Measurements from ENCODE around the gene WFIKKN1. TPM values are rescaled to one million over a fixed set of nuclear protein-coding genes. Genes with fewer than 3 reads are reported as not detected.

Gene WFIKKN1, protein sequence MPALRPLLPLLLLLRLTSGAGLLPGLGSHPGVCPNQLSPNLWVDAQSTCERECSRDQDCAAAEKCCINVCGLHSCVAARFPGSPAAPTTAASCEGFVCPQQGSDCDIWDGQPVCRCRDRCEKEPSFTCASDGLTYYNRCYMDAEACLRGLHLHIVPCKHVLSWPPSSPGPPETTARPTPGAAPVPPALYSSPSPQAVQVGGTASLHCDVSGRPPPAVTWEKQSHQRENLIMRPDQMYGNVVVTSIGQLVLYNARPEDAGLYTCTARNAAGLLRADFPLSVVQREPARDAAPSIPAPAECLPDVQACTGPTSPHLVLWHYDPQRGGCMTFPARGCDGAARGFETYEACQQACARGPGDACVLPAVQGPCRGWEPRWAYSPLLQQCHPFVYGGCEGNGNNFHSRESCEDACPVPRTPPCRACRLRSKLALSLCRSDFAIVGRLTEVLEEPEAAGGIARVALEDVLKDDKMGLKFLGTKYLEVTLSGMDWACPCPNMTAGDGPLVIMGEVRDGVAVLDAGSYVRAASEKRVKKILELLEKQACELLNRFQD
- total RNA-seq, result 8.1 and 8.5 TPM in 2 replicates
- long read RNA-seq, result 0 reads

DNA sequence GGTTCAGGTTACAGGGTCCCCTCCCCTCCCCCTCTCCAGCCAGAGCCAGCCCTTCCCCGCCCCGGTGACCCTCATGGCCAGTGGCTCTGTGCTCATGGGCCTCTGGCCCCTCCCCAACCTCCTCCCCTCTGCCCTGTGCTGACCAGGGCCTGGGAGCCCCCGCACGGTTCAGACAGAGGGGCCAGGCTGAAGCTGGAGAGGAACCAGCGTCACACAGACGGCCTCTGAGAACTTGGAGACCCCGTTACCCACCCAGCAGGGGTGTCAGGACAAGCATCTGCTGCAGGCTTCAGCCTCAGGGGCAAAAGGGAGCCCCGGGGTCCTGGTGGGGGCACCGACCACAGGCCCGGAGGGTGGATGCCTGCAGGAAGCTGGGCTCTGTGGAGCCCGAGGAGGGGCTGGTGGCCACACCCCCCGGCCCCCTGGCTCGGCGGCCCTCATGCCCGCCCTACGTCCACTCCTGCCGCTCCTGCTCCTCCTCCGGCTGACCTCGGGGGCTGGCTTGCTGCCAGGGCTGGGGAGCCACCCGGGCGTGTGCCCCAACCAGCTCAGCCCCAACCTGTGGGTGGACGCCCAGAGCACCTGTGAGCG is at the start of gene WFIKKN1:
TSS of gene WFIKKN1 (plus strand) at position 171 of the 591 bp plus-strand sequence. CDS start at position 440, 269 bp downstream.
- peak; percentile 77 for DNase-seq (ENCODE audit: low read depth, low spot score)
- H3K4me3 Mint-ChIP-seq, result peak within 1 kb of the TSS; percentile 84
- H3K27me3 Mint-ChIP-seq (ENCODE audit: low read depth), result peaks cover 2% of the 10 kb centered on the region
- H3K27ac Mint-ChIP-seq (ENCODE audit: unreplicated experiment), result peak within 1 kb of the TSS; percentile 75
- H3K36me3 Mint-ChIP-seq (ENCODE audit: low read depth), result peaks cover 3% of the 10 kb centered on the region
- peaks cover 16% of the 10 kb centered on the region for H3K4me1 Mint-ChIP-seq
- TF ChIP-seq, protein P1, sequence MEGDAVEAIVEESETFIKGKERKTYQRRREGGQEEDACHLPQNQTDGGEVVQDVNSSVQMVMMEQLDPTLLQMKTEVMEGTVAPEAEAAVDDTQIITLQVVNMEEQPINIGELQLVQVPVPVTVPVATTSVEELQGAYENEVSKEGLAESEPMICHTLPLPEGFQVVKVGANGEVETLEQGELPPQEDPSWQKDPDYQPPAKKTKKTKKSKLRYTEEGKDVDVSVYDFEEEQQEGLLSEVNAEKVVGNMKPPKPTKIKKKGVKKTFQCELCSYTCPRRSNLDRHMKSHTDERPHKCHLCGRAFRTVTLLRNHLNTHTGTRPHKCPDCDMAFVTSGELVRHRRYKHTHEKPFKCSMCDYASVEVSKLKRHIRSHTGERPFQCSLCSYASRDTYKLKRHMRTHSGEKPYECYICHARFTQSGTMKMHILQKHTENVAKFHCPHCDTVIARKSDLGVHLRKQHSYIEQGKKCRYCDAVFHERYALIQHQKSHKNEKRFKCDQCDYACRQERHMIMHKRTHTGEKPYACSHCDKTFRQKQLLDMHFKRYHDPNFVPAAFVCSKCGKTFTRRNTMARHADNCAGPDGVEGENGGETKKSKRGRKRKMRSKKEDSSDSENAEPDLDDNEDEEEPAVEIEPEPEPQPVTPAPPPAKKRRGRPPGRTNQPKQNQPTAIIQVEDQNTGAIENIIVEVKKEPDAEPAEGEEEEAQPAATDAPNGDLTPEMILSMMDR (conservative IDR thresholded peaks at IDR 0.05), result no peak
- no peaks in the 10 kb centered on the region for H3K9me3 Mint-ChIP-seq

DNA sequence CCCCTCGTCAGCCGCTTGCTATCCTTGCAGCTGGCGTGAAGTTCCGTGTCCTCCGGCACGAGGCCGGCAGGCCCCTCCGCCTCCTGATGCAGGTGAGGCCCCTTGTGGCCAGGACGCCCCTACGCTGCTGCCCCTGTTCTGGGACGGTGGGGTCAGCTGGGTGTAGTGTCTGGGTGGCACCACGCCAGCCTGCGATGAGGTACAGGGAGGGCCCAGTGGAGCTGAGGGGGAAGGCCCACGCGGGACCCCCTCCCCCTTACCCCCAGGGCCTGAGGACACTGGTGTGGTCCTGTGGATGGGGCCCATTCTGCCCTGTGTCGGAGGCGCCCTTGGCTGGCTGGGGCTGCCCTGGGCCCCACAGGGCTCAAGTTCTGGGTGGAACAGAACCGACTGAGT is 48.6 kb upstream of the WFIKKN1 start:
- Mint-ChIP-seq H3K4me1 (no peaks in the 10 kb centered on the region), H3K36me3 (ENCODE audit: low read depth) (no peaks in the 10 kb centered on the region), H3K4me3 (no peak overlapping the region), H3K27me3 (ENCODE audit: low read depth) (peaks cover 14% of the 10 kb centered on the region), H3K9me3 (no peaks in the 10 kb centered on the region), H3K27ac (ENCODE audit: unreplicated experiment) (no peak overlapping the region)
- no peak for DNase-seq (ENCODE audit: low read depth, low spot score)
- TF ChIP-seq, protein P1 (conservative IDR thresholded peaks at IDR 0.05), result no peak

DNA sequence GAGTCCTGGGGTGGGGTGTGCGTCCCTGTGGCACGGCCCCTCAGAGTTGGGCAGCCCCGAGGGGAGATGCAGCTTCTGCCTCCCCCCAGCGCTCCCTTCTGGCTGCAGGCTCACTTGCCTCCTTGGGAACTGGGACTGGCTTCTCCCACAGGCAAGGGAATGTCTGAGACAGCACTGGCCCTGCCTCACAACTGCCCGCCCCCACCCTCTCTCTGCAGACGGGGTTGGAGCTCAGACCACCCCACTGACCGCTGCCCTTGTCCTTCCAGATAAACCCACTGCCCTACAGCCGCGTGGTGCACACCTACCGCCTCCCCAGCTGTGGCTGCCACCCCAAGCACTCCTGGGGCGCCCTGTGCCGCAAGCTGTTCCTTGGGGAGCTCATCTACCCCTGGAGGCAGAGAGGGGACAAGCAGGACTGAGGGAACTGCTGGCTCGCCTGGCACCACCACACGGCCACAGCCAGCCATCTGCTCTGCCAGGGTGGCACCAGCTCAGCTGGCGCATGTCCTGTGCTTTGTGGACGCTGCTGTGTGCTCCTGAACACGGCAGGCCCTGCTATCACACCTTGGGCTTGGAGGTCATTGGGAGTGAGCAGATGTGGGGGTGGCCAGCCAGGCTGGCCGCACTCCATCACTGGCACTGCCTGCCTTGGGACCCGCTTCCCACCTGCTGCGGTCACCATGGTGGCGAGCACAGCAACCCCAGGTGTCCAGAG is 48.0 kb upstream of the WFIKKN1 start:
- TF ChIP-seq, protein P1 (conservative IDR thresholded peaks at IDR 0.05), result no peak
- H3K27ac Mint-ChIP-seq (ENCODE audit: unreplicated experiment), result no peak overlapping the region
- H3K4me1 Mint-ChIP-seq, result peaks cover 4% of the 10 kb centered on the region
- no peak for DNase-seq (ENCODE audit: low read depth, low spot score)
- no peaks in the 10 kb centered on the region for H3K9me3 Mint-ChIP-seq
- no peaks in the 10 kb centered on the region for H3K36me3 Mint-ChIP-seq (ENCODE audit: low read depth)
- H3K27me3 Mint-ChIP-seq (ENCODE audit: low read depth), result peaks cover 16% of the 10 kb centered on the region
- peak overlapping the region; percentile 51 for H3K4me3 Mint-ChIP-seq

DNA sequence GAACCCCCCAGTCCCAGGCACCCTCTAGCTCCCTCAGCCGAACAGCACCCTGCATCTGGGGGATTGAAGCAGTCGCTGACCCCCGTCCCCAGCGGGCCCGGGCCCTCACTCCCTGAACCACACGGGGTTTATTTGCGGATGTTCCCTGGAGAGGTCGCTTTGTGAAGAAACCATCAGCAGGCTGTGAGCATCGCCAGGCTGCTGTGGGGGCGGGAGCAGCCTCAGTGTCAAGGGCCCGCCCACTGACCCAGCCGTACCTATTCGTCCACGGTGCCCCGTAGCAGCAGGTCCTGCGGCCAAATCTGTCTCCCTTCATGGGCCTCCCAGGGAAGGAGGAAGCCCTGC is 47.3 kb upstream of the WFIKKN1 start:
- H3K27ac Mint-ChIP-seq (ENCODE audit: unreplicated experiment), result no peak overlapping the region
- peaks cover 6% of the 10 kb centered on the region for H3K4me1 Mint-ChIP-seq
- TF ChIP-seq, protein P1 (conservative IDR thresholded peaks at IDR 0.05), result no peak
- no peaks in the 10 kb centered on the region for H3K36me3 Mint-ChIP-seq (ENCODE audit: low read depth)
- H3K9me3 Mint-ChIP-seq, result no peaks in the 10 kb centered on the region
- no peak overlapping the region for H3K4me3 Mint-ChIP-seq
- H3K27me3 Mint-ChIP-seq (ENCODE audit: low read depth), result peaks cover 17% of the 10 kb centered on the region
- no peak for DNase-seq (ENCODE audit: low read depth, low spot score)

DNA sequence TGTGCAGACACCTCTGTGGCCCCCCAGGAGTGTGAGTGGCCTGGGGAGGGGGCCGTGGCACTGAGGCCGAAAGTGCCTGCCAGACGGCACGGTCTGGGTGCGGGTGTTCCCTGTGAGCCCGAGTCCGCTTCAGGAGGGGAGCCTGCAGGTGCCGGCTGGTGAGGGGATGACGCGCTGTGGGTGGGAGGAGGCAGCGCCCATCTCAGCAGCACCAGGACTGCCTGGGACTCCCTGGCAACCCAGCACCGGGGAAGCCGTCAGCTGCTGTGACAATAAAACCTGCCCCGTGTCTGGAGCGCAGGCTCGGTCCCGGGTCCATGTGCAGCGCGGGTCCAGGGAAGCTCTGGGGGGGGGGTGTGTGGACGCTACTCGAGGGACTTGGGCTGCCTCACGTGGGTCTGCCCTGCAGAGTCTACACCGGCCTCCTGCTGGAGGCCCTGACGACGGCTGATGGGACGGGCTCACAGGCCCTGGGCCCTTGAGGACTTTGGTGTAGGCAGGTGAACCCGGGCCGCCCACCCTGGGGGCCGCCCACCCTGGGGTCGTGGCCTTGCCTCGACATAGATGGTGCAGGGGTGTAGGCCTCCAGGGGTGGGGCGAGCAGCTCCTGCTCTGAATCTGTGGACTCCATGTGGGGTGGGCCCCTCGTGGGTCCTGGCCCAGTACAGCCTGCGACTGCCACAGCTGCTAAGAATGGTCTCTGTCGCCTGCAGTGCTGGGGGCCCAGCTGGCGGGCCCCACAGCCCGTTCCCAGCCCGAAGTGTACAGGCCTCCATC is 46.8 kb upstream of the WFIKKN1 start:
- Mint-ChIP-seq H3K4me1 (peaks cover 9% of the 10 kb centered on the region), H3K27ac (ENCODE audit: unreplicated experiment) (no peak overlapping the region), H3K4me3 (peak overlapping the region; percentile 23), H3K36me3 (ENCODE audit: low read depth) (no peaks in the 10 kb centered on the region), H3K9me3 (no peaks in the 10 kb centered on the region), H3K27me3 (ENCODE audit: low read depth) (peaks cover 20% of the 10 kb centered on the region)
- TF ChIP-seq, protein P1 (conservative IDR thresholded peaks at IDR 0.05), result no peak
- no peak for DNase-seq (ENCODE audit: low read depth, low spot score)

All from neural crest cell (in vitro differentiated cells).